ENCODE results near the gene SLC31A1. TPM values are rescaled to one million over a fixed set of nuclear protein-coding genes. Genes with fewer than 3 reads are reported as not detected.

Gene SLC31A1
- polyA plus RNA-seq, 1 experiment = 25.7 TPM

DNA sequence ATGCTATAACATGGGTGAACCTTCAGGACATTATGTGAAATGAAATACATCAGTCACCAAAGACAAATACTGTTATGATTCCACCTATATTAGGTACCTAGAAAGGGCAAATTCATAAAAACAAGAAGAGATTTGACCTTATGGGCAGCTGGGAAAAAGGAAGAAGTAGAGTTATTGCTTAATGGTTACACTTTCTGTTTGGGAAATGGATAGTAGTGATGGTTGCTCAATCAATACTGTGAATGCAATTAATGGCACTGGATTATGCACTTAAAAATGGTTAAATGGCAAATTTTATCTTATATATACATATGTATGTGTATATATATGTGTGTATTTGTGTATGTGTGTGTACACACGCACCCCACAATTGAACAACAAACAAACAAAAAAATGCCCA is 15.5 kb upstream of the SLC31A1 start:
- H3K27me3 ChIP-seq (ENCODE audit: control insufficient read depth, insufficient read depth, low read length) = no peaks in the 10 kb centered on the region
- ChIA-PET CTCF (interaction anchor here (0.6 kb wide), 1 partner anchor 12 kb away, joined by 3 read pairs; no protein-coding TSS in a partner anchor), POLR2A (no interaction called here)
- H3K36me3 ChIP-seq (ENCODE audit: control insufficient read depth, insufficient read depth, low read length) = peaks cover 5% of the 10 kb centered on the region
- no peak overlapping the region for H3K4me3 ChIP-seq (ENCODE audit: low read depth, low read length)
- no peak for DNase-seq (ENCODE audit: low read depth)
- TF ChIP-seq, protein P1, sequence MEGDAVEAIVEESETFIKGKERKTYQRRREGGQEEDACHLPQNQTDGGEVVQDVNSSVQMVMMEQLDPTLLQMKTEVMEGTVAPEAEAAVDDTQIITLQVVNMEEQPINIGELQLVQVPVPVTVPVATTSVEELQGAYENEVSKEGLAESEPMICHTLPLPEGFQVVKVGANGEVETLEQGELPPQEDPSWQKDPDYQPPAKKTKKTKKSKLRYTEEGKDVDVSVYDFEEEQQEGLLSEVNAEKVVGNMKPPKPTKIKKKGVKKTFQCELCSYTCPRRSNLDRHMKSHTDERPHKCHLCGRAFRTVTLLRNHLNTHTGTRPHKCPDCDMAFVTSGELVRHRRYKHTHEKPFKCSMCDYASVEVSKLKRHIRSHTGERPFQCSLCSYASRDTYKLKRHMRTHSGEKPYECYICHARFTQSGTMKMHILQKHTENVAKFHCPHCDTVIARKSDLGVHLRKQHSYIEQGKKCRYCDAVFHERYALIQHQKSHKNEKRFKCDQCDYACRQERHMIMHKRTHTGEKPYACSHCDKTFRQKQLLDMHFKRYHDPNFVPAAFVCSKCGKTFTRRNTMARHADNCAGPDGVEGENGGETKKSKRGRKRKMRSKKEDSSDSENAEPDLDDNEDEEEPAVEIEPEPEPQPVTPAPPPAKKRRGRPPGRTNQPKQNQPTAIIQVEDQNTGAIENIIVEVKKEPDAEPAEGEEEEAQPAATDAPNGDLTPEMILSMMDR (IDR thresholded peaks at IDR 0.05; ENCODE audit: insufficient read depth, low read depth, low read length) = no peak

DNA sequence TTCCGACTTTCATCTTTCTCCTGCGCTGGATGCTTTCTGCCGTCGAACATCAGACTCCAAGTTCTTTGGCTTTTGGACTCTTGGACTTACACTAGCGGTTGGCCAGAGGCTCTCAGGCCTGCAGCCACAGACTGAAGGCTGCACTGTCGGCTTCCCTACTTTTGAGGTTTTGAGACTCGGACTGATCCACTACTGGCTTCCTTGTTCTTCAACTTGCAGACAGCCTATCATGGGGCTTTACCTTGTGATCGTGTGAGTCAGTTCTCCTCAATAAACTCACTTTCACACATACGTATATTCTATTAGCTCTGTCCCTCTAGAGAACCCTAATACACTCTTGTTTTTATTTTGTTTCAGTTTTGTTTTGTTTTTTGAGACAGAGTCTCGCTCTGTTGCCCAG is 10.5 kb upstream of the SLC31A1 start:
- H3K27me3 ChIP-seq (ENCODE audit: control insufficient read depth, insufficient read depth, low read length) = no peaks in the 10 kb centered on the region
- DNase-seq (ENCODE audit: low read depth) = no peak
- H3K4me3 ChIP-seq (ENCODE audit: low read depth, low read length) = no peak overlapping the region
- POLR2A ChIA-PET = no interaction called here
- TF ChIP-seq, protein P1 (IDR thresholded peaks at IDR 0.05; ENCODE audit: insufficient read depth, low read depth, low read length) = no peak
- H3K36me3 ChIP-seq (ENCODE audit: control insufficient read depth, insufficient read depth, low read length) = peaks cover 5% of the 10 kb centered on the region
- CTCF ChIA-PET = interaction anchor here (0.9 kb wide), 1 partner anchor 17 kb away, joined by 3 read pairs; no protein-coding TSS in a partner anchor

DNA sequence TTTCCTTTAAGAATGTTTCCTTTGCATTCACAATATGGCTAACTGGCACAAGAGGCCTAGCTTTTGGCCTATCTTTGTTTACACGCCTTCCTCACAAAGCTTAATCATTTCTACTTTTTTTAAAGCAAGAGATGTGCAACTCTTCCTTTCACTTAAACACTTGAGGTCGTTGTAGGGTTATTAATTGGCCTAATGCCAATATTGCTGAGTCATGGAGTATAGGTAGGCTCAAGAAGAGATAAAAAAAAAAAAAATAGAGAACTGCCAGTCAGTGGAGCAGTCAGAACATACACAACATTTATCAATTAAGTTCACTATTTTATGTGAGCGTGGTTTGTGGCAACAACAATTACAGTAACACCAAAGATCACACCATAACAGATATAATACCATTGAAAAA is 6.2 kb upstream of the SLC31A1 start:
- Histone ChIP-seq H3K4me3 (ENCODE audit: low read depth, low read length) (no peak overlapping the region), H3K36me3 (ENCODE audit: control insufficient read depth, insufficient read depth, low read length) (peaks cover 3% of the 10 kb centered on the region), H3K27me3 (ENCODE audit: control insufficient read depth, insufficient read depth, low read length) (no peaks in the 10 kb centered on the region)
- TF ChIP-seq, protein P1 (IDR thresholded peaks at IDR 0.05; ENCODE audit: insufficient read depth, low read depth, low read length) = no peak
- POLR2A ChIA-PET = no interaction called here
- DNase-seq (ENCODE audit: low read depth) = no peak
- CTCF ChIA-PET = no interaction called here

DNA sequence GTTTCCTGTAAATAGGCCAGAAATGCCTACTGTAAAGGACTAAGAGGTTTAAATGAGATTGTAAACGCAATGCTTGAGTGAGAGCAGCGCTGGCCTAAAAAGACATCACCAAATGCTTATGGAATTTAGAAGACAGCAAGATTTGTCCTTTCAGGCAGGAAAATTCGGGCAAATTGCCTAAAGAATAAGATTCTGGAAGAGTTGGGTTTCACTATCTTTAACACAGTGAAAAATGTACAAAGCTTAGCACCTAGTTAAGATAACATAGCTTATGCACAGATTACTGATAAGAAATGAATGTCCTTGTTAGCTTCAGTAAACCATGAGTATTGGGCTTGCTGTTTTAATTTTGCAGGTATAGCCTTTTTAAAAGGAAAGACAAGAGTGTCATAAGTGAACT is 4.9 kb upstream of the SLC31A1 start:
- ChIA-PET POLR2A (no interaction called here), CTCF (no interaction called here)

DNA sequence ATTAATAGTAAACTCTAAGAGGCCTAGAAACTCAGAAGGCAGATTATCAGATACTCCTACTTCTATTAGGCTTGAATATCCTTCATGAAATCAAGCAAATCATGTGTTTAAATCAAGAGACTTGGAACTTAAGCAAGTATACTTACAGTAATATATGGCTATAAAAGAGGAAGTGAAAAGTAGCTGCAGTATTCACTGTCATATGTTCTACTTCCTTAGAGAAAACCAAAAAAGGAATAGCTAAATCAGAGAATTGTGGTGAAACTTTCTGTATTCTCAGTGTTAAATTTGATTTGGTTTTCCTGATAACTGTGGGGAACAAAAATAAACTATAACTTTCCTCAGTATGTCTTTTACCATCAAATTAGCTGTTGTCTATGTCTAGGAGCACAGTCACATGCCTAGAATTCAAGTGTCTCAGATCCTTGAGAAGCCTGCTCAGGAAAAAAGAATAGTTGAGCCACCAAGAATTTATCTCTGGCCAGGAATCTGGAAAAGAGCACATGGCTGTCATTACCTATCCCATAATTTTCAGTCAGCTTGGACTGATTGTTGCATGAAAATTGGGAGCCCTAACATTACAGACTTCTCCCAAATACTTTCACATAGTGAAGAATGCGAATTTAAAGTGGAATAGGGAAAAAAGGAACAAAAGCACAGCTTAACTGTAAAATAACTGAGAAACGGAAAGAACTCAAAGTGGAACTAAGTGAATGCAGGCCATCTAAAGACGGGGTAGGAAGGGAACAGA is 2.0 kb upstream of the SLC31A1 start:
- no peak for DNase-seq (ENCODE audit: low read depth)
- POLR2A ChIA-PET = no interaction called here
- TF ChIP-seq, protein P1 (IDR thresholded peaks at IDR 0.05; ENCODE audit: insufficient read depth, low read depth, low read length) = no peak
- H3K27me3 ChIP-seq (ENCODE audit: control insufficient read depth, insufficient read depth, low read length) = no peaks in the 10 kb centered on the region
- CTCF ChIA-PET = interaction anchor here (0.7 to 2.0 kb wide), 5 partner anchors 34 to 108 kb away, joined by 3 to 4 read pairs (median 3); partner anchors contain the start of gene CDC26
- H3K36me3 ChIP-seq (ENCODE audit: control insufficient read depth, insufficient read depth, low read length) = no peaks in the 10 kb centered on the region
- H3K4me3 ChIP-seq (ENCODE audit: low read depth, low read length) = no peak overlapping the region

More for the DNA sequence above, 4.9 kb upstream of the SLC31A1 start:
- Histone ChIP-seq H3K27me3 (ENCODE audit: control insufficient read depth, insufficient read depth, low read length) (no peaks in the 10 kb centered on the region), H3K4me3 (ENCODE audit: low read depth, low read length) (no peak overlapping the region), H3K36me3 (ENCODE audit: control insufficient read depth, insufficient read depth, low read length) (no peaks in the 10 kb centered on the region)
- TF ChIP-seq, protein P1 (IDR thresholded peaks at IDR 0.05; ENCODE audit: insufficient read depth, low read depth, low read length) = no peak
- DNase-seq (ENCODE audit: low read depth) = no peak

All from BJ (cell line).